GM23248 (cell line): ENCODE data around the gene NTN3.

Experiments used
- EZH2 ChIP-seq: fragments of 200-600 bp; sonication (generic); IDR thresholded peaks from 2 replicates; pipeline ENCODE4 v1.6.1; 2018; ENCODE audit warnings: antibody characterized with exemption, mild to moderate bottlenecking; ENCODE audit not compliant: insufficient read depth, poor library complexity, severe bottlenecking
- EZH2phosphoT487 ChIP-seq: fragments of 200-600 bp; sonication (generic); IDR thresholded peaks from 2 replicates; pipeline ENCODE4 v1.6.1; 2018; ENCODE audit warnings: antibody characterized with exemption, moderate library complexity, mild to moderate bottlenecking, low read depth; ENCODE audit not compliant: insufficient read depth

DNA sequence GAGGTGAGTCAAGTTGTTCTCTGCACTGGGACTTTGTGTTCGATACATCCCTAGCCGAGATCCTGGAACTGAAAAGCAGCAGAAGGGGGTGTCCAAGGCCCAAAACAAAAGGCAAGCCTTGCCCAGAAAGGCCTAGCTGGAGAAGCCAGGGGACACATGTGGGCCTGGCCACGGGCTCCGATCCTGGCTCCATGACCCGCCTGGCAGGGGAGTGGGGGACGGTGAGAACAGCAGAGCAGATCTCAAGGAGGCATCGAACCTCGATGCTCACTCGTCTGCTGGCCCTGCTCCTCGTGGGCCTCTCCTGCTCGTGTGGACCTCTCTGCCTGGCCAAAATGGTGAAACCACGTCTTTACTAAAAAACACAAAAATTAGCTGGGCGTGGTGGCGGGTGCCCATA lies 33.0 kb upstream of the NTN3 start:
- no peak for TF ChIP-seq EZH2
- TF ChIP-seq EZH2phosphoT487 = no peak
